Fibroblast of upper back skin (primary cell): ENCODE measurements around the gene SFI1.
"Not testable (repeated sequence)": the region's sequence is repeated elsewhere in the genome, so short reads cannot be mapped to it uniquely, and the experiment has no call there.

Experiments used
- DNase-seq: peaks from one replicate; pipeline ENCODE4 v3.0.0-alpha.2; 2013

The SFI1 gene

GRCh38 chr22:31496007-31496734, at the start of gene SFI1:
SFI1 (plus strand) TSS chr22:31496536; CDS start chr22:31508285, 11,749 bp downstream.
- DNase-seq, result peak; percentile 85

- DNase-seq, result no peak
Observed at GRCh38 chr22:31446767-31447166, 49.6 kb upstream of the SFI1 start.

GRCh38 chr22:31447337-31447736, 49.0 kb upstream of the SFI1 start:
- no peak for DNase-seq

- DNase-seq, result no peak
Observed at GRCh38 chr22:31448382-31448781, 48.0 kb upstream of the SFI1 start.

- DNase-seq, result no peak
Observed at GRCh38 chr22:31449506-31449905, 46.8 kb upstream of the SFI1 start.

GRCh38 chr22:31451709-31452571, 44.4 kb upstream of the SFI1 start:
- DNase-seq, result peak; percentile 39

- DNase-seq, result no peak
Observed at GRCh38 chr22:31461699-31462098, 34.6 kb upstream of the SFI1 start.

- DNase-seq, result no peak
Observed at GRCh38 chr22:31465307-31465706, 31.0 kb upstream of the SFI1 start.

GRCh38 chr22:31474743-31475142, 21.6 kb upstream of the SFI1 start:
- peak; percentile 79 for DNase-seq

GRCh38 chr22:31475800-31476199, 20.5 kb upstream of the SFI1 start:
- no peak for DNase-seq

- no peak for DNase-seq
Observed at GRCh38 chr22:31477329-31477728, 19.0 kb upstream of the SFI1 start.

- DNase-seq, result no peak
Observed at GRCh38 chr22:31481129-31481528, 15.2 kb upstream of the SFI1 start.

- DNase-seq, result not testable (repeated sequence)
Observed at GRCh38 chr22:31482470-31482869, 13.9 kb upstream of the SFI1 start.

GRCh38 chr22:31486369-31486768, 10.0 kb upstream of the SFI1 start:
- not testable (repeated sequence) for DNase-seq

GRCh38 chr22:31486951-31487350, 9.4 kb upstream of the SFI1 start:
- DNase-seq, result no peak

GRCh38 chr22:31488346-31488883, 7.9 kb upstream of the SFI1 start:
- no peak for DNase-seq

GRCh38 chr22:31488988-31489617, 7.2 kb upstream of the SFI1 start:
- DNase-seq, result no peak

GRCh38 chr22:31489632-31490495, 6.5 kb upstream of the SFI1 start, which contains the start of gene EIF4ENIF1:
EIF4ENIF1 (minus strand) TSS chr22:31489842; CDS start chr22:31488718, 1,124 bp downstream.
- DNase-seq, result peak; percentile 87

- DNase-seq, result peak; percentile 68
Observed at GRCh38 chr22:31490496-31490925, 5.8 kb upstream of the SFI1 start.

GRCh38 chr22:31491218-31491962, 4.9 kb upstream of the SFI1 start:
- DNase-seq, result no peak

GRCh38 chr22:31492151-31492550, 4.2 kb upstream of the SFI1 start:
- no peak for DNase-seq
